Motor neuron (in vitro differentiated cells): ENCODE results near the gene AS3MT. TPM values are rescaled to one million over a fixed set of nuclear protein-coding genes. Genes with fewer than 3 reads are reported as not detected.

ENCODE experiments used
- ATAC-seq, 8 experiments: fragments of 200-7000 bp; cut with Tn5 transposase; replicated peaks in 6 of 8; 2 replicates each; pipeline ENCODE4 v1.8.0; 2021; ENCODE audit warnings: mild to moderate bottlenecking in 8 of 8, moderate library complexity in 8 of 8
- H3K27ac ChIP-seq, 2 donors: fragments of 250-450 bp; sonication (Bioruptor Pico); 2 replicates each; pipeline ENCODE4 v1.9.0; 2021; ENCODE audit warnings: antibody characterized with exemption in 2 of 2, mild to moderate bottlenecking in 2 of 2, moderate library complexity in 1 of 2
- H3K4me1 ChIP-seq, 2 donors: fragments of 250-450 bp; sonication (Bioruptor Pico); replicated peaks in 1 of 2; 2 replicates each; pipeline ENCODE4 v1.6.1; 2021; ENCODE audit warnings: antibody characterized with exemption in 2 of 2, mild to moderate bottlenecking in 2 of 2, moderate library complexity in 1 of 2
- H3K4me3 ChIP-seq, 5 donors: fragments of 250-450 bp; sonication (Bioruptor Pico); 2 replicates each; pipeline ENCODE4 v1.9.0; 2021; ENCODE audit warnings: antibody characterized with exemption in 5 of 5, mild to moderate bottlenecking in 5 of 5, moderate library complexity in 4 of 5
- WGBS, 10 experiments: fragments of 450-650 bp; shearing (Covaris generic); methylation state at CpG; one replicate each; pipeline ENCODE4 v1.0.0; 2022; 5-methylcytosine and 5-hydroxymethylcytosine counted together
- in situ Hi-C, 9 experiments: fragments of 400-800 bp; cut with MboI; loops; one replicate each; pipeline ENCODE4 v1.15.0; 2021; ENCODE audit warnings: low sequenced_read_pairs in 9 of 9, low pct_unique_long_range_greater_than_20kb in 2 of 9; ENCODE audit not compliant: unreplicated experiment in 9 of 9
- total RNA-seq, 8 experiments: library from RNA; unstranded; fragments of 300-600 nt; gene quantifications; 2 replicates each; pipeline versions ENCODE4 v1.2.3 to v1.2.4, GENCODE V29; 2022

Gene AS3MT
- total RNA-seq, 8 experiments from 2014 or later, result 0.41 to 8.8 (median 4.9) TPM

DNA sequence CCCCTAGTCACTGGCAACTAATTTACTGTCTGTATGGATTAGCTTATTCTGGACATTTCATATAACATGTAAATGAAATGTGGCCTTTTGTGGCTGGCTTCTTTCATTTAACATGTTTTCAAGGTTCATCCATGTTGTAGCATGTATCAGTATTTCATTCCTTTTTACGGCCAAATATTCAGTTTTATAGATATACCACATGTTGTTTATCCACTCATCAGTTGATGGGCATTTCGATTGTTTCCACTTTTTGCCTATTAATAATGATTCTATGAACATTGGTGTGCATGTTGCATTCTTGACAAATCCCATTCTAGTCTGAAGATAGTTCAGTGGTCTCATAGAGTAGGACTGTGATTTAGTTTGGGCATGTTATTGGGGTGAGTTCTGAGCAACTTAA, 61.5 kb downstream of the AS3MT start:
- 80 to 100% (median 90%) methylated on average over 1 to 2 of the region's 2 CpGs; no CpG with 5 or more reads in 2 of the 10 experiments for WGBS, 10 experiments
- H3K4me3 ChIP-seq, result no peak overlapping the region
- in situ Hi-C loops, result no loop called here
- ATAC-seq, result no peak
- H3K27ac ChIP-seq, result no peak overlapping the region
- H3K4me1 ChIP-seq, result no peaks in the 10 kb centered on the region

DNA sequence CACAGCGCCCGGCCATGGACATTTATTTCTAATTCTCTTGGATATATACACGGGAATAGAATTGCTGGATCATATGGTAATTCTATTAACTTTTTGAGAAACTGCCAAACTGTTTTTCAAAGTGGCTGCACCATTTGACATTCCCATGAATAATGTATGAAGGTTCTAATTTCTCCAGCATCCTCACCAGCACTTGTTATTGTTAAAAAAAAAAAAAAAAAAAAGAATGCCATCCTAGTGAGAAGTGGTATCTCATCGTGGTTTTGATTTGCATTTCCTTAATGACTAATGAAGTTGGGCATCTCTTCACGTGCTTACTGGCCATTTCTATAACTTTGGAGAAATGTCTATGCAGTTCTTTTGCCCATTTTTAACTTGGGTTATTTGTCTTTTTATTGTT, 62.4 kb downstream of the AS3MT start:
- Histone ChIP-seq H3K4me3 (no peak overlapping the region), H3K4me1 (no peaks in the 10 kb centered on the region), H3K27ac (no peak overlapping the region)
- 38 to 93% (median 79%) methylated on average over 1 to 5 of the region's 5 CpGs for WGBS, 10 experiments
- no peak for ATAC-seq
- in situ Hi-C loops, result no loop called here

DNA sequence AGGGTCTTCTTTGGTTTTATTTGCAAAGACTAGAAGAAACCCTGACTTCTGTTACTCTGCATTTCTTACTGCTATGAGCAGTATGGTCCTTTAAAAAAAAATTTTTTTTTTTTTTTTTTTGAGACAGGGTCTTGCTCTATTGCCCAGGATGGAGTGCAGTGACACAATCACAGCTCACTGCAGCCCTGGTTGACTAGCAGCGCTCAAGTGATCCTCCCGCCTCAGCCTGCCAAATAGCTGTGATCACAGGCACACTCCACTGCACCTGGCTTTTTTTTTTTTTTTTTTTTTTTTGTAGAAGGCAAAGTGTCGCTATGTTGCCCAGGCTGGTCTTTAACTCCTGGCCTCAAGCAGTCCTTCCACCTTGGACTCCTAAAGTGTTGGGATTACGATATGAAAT, 66.2 kb downstream of the AS3MT start:
- 59 to 100% (median 95%) methylated on average over 1 to 4 of the region's 4 CpGs; no CpG with 5 or more reads in 4 of the 10 experiments for WGBS, 10 experiments
- Histone ChIP-seq H3K4me3 (no peak overlapping the region), H3K4me1 (no peaks in the 10 kb centered on the region), H3K27ac (no peak overlapping the region)
- in situ Hi-C loops, result no loop called here
- no peak for ATAC-seq

DNA sequence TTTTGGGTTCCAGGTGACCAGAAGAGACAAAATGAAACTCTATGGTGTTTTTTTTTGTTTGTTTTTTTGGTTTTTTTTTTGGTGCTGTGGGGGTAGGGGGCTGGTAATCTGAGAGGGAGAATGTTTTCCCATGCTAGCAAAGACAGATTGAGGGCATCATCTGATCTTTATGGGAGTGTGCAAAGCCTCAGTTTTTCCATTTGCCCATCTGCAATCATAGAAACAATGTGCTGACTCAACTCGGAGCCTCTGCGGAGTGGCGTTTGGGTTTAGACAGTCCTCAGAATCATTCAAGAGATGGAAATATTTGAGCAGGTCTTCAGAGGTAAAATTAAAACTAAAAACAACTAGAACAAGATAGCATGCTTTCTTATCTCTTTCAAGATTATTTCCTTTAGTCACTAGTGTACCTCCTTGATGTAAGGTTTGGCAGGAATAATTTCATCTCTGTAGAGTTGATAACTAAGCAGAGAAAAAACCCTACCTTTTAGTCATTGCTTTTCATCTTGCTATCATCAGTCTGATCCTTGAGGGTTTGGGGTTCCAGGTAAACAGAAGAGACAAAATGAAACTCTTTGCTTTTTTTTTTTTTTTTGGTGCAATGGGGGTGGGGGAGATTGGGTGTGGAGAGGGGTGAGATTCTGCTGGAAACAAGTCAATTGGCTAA, 66.8 kb downstream of the AS3MT start:
- in situ Hi-C loops, result no loop called here

DNA sequence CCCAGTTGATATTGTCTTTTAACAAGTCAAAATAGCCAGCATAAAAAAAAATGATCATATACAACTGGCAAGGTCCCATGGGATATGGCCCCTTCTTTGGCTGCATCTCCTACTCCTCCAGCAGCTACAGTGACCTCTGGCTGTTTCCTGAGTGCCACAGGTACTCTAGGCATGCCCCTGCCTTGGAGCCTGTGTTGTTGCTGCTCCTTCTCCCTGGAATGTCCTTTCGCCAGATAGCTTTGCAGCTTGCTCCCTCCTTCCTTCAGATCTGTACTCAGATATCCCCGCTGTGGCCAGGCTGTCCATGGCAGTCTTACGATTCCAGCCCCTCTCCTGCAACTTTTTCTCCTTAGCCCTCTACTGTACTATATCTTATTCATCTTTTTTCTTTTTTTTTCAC, 72.1 kb downstream of the AS3MT start:
- H3K27ac ChIP-seq, result no peak overlapping the region
- H3K4me3 ChIP-seq, result no peak overlapping the region
- WGBS, 10 experiments, result 83 to 100% (median 96%) methylated on average over 1 to 3 of the region's 3 CpGs; no CpG with 5 or more reads in 3 of the 10 experiments
- in situ Hi-C loops, result no loop called here
- no peak for ATAC-seq
- H3K4me1 ChIP-seq, result peaks cover 0 to 4% of the 10 kb centered on the region in 2 donors

More for the DNA sequence above, 66.8 kb downstream of the AS3MT start:
- Histone ChIP-seq H3K4me1 (no peaks in the 10 kb centered on the region), H3K27ac (no peak overlapping the region), H3K4me3 (no peak overlapping the region)
- no peak for ATAC-seq
- WGBS, 10 experiments, result 85 to 100% (median 100%) methylated on average over 1 to 3 of the region's 3 CpGs; no CpG with 5 or more reads in 3 of the 10 experiments

GRCh38 chr10:102945449-102945848, 76.2 kb downstream of the AS3MT start:
- Histone ChIP-seq H3K27ac (no peak overlapping the region), H3K4me1 (peaks cover 0 to 4% of the 10 kb centered on the region in 2 donors), H3K4me3 (no peak overlapping the region)
- in situ Hi-C loops, result no loop called here
- WGBS, 10 experiments, result 78 to 100% (median 91%) methylated on average over 1 to 3 of the region's 3 CpGs; no CpG with 5 or more reads in 4 of the 10 experiments
- no peak for ATAC-seq

DNA sequence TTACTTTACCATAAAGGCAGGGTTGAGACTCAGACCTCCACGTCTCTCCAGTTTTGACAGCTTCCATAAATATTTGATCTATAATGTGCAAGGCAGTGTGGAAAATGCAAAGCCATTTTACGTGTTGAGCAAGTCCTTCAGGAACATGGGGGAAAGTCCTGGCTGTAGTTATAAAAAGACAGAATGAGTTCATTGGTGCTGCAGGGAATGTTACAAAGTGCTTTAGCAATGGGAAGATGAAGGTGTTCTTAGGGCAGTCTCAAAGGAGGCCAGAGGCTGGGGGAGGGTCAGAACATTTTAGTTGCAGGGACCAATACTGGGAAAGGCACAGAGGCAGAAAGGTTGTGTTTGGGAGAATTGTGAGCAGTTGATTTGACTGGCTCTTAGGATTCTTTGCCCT, 76.7 kb downstream of the AS3MT start:
- Histone ChIP-seq H3K27ac (no peak overlapping the region), H3K4me3 (no peak overlapping the region), H3K4me1 (peaks cover 0 to 4% of the 10 kb centered on the region in 2 donors)
- in situ Hi-C loops, result no loop called here
- 50 to 95% (median 80%) methylated on average over 1 to 2 of the region's 2 CpGs; no CpG with 5 or more reads in 2 of the 10 experiments for WGBS, 10 experiments
- ATAC-seq, result no peak

DNA sequence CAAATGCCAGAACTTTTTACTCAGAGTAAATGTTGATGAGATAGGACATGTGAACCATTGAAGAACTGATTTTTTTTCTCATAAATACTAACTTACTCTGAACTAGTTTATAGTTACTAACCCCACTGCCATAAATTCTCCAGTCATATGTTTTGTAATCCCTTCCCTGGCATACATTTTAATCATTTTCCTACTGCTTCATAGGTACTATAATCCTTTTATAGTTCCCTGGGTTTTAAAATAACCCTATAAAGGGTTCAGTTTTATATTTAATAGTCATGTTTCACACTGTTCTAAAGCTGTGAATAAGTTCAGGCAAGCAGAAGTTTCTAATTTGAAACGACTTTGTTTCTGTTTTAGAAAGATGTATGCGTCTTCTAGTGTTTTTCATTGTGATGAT, 77.7 kb downstream of the AS3MT start:
- ATAC-seq, result no peak
- H3K27ac ChIP-seq, result no peak overlapping the region
- H3K4me1 ChIP-seq, result peaks cover 0 to 4% of the 10 kb centered on the region in 2 donors
- in situ Hi-C loops, result no loop called here
- WGBS, 10 experiments, result 50 to 100% (median 75%) methylated on average over 1 to 2 of the region's 2 CpGs
- no peak overlapping the region for H3K4me3 ChIP-seq

- WGBS, 10 experiments, result 40 to 100% (median 84%) methylated on average over 1 to 4 of the region's 4 CpGs
- in situ Hi-C loops, result no loop called here
- H3K27ac ChIP-seq, result no peak overlapping the region
- no peak for ATAC-seq
- peaks cover 0 to 4% of the 10 kb centered on the region in 2 donors for H3K4me1 ChIP-seq
- H3K4me3 ChIP-seq, result no peak overlapping the region
Observed at GRCh38 chr10:102948176-102948575, 78.9 kb downstream of the AS3MT start.

DNA sequence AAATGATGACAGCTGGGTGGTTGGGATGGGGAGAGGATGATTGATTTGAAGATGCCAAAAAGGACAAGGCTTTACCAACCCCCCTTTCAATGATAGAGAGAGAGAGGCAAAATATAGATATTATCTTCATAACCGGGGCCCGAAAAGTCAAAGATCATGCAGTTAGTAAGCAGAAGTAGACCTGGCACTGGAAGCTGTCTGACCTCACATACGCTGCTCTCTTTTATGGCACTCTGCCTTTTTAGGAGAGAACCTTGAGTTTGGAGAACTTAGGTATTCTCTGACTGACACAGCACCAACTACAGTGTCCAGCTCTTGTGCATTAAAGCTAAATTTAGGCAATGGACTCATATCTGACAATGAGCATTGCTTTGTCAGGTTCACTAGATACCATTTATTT, 79.5 kb downstream of the AS3MT start:
- no peak overlapping the region for H3K4me3 ChIP-seq
- WGBS, 10 experiments, result 67 to 100% (median 95%) methylated on average over 1 to 3 of the region's 3 CpGs; no CpG with 5 or more reads in 4 of the 10 experiments
- H3K4me1 ChIP-seq, result peaks cover 0 to 4% of the 10 kb centered on the region in 2 donors
- in situ Hi-C loops, result no loop called here
- no peak for ATAC-seq
- no peak overlapping the region for H3K27ac ChIP-seq

- no peak overlapping the region for H3K4me3 ChIP-seq
- peaks cover 0 to 4% of the 10 kb centered on the region in 2 donors for H3K4me1 ChIP-seq
- ATAC-seq, result no peak
- no peak overlapping the region for H3K27ac ChIP-seq
- in situ Hi-C loops, result no loop called here
- 59 to 100% (median 86%) methylated on average over 1 to 4 of the region's 4 CpGs; no CpG with 5 or more reads in 1 of the 10 experiments for WGBS, 10 experiments
Observed at GRCh38 chr10:102949916-102950315, 80.6 kb downstream of the AS3MT start.

DNA sequence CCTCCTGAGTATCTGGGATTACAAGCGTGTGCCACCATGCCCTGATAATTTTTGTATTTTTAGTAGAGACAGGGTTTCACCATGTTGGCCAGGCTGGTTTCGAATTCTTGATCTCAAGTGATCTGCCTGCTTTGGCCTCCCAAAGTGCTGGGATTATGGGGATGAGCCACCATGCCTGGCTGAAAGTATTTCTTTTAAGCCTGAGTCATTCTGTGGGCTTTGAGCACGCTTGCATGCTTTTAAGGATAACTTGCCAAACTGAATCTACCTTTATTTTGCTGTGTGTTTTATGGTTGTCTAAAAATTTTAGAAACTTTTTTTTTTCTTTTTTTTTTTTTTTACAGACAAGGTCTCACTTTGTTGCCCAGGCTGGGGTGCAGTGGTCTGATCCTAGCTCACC, 82.0 kb downstream of the AS3MT start:
- Histone ChIP-seq H3K4me3 (no peak overlapping the region), H3K27ac (no peak overlapping the region), H3K4me1 (no peaks in the 10 kb centered on the region)
- 60 to 100% (median 100%) methylated on average over 1 to 3 of the region's 3 CpGs; no CpG with 5 or more reads in 2 of the 10 experiments for WGBS, 10 experiments
- no peak for ATAC-seq
- in situ Hi-C loops, result no loop called here
